Eye (tissue), 1 donor: ENCODE measurements around the gene CDT1.
"Not testable (repeated sequence)": the region's sequence is repeated elsewhere in the genome, so short reads cannot be mapped to it uniquely, and the experiment has no call there.

ENCODE experiments used
- DNase-seq: peaks from one replicate; pipeline ENCODE4 v3.0.0-alpha.2; 2015

The CDT1 gene

GRCh38 chr16:88820385-88821025, 16.9 kb downstream of the CDT1 start:
- DNase-seq, result no peak

DNA sequence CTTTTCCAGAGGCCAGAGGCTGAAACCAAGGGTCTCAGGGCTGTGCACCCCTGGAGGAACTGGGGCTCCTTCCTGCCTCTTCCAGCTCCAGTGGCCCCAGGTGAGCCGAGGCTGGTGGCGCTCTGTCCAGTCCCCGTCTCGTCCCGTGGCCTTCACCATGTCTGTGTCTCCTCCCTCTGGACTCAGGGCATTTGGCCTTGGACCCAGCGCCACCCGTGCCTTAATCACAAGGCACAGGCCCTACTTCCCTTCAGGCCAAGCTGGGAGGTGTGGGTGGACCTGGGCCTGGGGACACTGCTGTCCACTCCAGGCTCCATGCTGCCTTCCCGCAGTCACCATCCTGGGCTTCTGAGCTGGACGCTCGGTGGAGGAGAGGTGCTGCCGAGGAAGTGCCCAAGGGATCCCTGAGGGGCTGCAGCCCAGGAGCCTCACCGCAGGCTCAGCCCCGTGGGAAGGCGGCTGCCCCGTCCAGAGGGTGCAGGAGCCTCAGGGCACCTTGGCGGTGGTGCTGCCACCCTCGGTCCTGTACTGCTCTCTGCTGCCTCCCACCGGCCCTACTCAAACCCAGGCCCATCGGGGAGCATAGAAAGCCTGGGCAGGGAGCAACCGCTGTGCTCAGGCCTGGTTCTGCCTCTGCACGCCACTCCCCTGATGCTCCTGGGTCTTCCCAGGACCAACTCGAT, 17.7 kb downstream of the CDT1 start:
- no peak for DNase-seq

- DNase-seq, result no peak
Observed at GRCh38 chr16:88822281-88823040, 18.9 kb downstream of the CDT1 start.

GRCh38 chr16:88823646-88824045, 20.1 kb downstream of the CDT1 start:
- not testable (repeated sequence) for DNase-seq

DNA sequence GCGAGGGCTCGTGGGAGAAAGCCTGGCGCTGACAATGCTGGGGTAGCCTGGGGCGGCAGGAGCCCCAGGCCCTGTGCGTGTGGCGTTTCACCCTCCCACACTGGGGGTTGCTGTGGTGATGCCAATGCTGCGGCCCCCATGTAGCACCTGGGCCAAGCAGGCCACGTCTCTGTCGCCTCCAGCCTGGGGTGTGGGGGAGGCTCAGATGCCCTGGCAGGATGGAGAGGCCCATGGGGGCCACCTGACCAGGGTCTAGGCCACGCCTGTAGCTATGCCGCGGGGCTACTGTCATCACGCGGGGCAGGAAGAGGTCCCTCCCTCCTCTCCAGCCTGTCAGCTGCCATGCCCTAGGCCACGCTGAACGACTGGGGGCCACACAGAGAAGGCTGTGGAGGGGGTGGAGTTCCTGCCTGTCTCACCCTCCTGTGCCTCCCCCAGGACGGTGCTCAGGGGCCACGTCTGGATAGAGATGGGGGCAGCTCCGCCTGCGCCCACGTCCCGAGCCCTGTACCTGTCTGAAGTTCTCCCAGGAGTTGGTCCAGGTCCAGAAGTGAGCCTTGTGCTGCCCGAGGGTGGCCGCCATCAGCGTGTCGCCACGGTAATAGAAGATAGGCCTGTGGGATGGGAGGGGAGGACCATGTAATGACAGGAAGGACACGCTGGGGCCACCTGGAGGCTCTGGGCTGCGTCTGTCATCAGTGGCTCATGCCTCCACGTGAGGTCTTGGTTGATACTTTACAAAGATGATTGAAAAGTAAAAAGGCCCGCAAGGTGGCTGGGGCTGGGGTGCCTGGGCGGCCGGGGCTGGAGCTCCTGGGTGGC, 20.9 kb downstream of the CDT1 start:
- no peak for DNase-seq

GRCh38 chr16:88825146-88825545, 21.6 kb downstream of the CDT1 start:
- DNase-seq, result no peak

GRCh38 chr16:88826070-88826840, 22.7 kb downstream of the CDT1 start:
- no peak for DNase-seq

GRCh38 chr16:88827727-88828126, 24.1 kb downstream of the CDT1 start:
- no peak for DNase-seq

- no peak for DNase-seq
Observed at GRCh38 chr16:88828711-88829110, 25.1 kb downstream of the CDT1 start.

DNA sequence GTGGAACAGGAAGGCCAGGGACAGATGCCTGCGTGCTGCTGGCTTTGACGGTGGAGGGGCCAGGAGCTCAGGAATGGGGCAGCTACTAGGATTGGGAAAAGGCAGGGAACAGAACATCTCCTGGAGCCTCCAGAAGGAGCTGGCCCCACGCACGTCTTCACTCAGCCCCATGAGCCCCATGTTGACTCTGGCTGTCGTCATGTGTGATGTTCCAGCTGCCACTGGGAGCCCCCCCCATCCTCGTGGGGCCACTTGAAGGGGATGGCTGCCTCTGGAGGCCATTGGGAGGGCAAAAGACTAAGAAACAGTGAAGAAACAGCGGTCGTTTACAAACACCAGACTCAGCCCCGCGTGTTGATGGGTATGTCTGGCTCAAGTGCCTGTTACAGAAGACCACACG, 26.7 kb downstream of the CDT1 start:
- DNase-seq, result no peak

DNA sequence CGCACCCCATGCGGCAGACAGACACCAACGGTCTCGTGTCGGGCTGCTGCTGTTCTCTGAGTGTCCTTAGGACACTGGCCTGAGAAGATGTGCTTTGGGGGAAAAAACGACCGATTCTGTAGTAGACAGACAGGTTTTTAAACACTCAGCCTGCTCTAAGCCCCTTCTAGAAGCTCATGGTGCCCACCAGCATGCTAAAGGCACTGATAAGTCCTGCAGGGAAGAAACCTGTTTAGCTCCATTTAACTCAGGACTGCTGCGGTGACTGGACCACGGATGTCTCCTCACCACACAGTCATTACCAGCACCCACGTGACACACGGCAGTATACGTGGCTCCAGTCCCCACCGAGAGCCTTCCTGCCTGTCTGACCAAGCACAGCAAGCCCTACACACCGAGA, 27.2 kb downstream of the CDT1 start:
- DNase-seq, result no peak

- no peak for DNase-seq
Observed at GRCh38 chr16:88831838-88832237, 28.2 kb downstream of the CDT1 start.

DNA sequence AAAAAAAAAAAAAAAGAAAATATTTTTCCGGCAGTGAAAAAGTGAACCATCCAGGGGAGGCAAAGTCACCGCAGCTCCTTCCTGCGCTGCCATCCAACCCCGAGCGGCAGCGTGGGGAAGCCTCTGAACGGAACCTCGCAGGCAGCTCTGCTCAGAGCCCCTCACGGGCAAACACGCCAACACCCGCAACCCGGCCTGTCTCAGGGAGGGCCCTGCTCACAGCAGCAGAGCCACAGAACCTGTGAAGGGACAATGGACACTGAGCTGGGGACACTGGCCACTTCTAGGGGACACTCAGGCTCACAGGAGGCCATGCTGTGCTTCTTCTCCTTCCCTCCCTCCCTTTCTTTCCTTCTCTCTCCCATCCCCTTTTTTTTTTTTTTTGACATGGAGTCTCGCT, 29.5 kb downstream of the CDT1 start:
- DNase-seq, result no peak

DNA sequence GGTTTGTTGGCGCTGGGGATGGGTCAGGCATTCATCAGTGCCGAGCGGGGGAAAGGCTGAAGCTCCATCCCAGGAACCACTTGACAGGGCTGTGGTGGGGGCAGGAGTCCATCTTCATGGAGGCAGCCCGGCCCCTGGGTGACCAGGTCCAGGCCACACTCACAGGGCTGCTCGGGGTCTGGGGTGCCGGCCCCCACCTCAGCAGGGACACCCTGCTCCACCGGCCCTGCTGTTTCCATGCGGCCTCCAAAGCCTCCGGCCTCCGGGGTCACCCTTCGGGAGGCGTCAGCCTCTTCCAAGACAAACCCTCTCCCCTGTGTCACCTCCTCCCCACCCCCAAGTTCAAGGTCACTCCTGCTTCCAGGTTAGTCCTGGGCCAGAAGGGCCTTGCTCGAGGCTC, 31.1 kb downstream of the CDT1 start:
- DNase-seq, result no peak

DNA sequence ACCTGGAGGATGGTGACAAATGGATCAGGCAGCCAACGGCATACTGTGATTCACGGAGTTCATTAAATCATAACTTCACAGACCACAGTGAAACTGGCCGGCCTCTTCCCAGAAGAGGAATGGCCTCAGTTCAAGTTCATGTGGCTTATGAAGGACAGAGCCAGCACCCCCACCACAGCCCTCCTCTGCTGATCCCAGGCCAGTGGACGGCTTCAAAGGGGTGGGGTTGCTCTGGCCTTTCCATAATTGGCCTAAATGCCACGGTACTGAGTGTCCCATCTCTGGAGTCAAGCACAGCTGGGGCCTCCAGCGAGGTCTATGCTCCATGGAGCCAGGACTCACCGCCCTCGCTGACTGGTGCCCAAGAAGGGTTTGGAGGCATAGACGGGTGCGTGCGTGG, 31.8 kb downstream of the CDT1 start:
- DNase-seq, result no peak

- DNase-seq, result no peak
Observed at GRCh38 chr16:88835818-88836217, 32.2 kb downstream of the CDT1 start.

DNA sequence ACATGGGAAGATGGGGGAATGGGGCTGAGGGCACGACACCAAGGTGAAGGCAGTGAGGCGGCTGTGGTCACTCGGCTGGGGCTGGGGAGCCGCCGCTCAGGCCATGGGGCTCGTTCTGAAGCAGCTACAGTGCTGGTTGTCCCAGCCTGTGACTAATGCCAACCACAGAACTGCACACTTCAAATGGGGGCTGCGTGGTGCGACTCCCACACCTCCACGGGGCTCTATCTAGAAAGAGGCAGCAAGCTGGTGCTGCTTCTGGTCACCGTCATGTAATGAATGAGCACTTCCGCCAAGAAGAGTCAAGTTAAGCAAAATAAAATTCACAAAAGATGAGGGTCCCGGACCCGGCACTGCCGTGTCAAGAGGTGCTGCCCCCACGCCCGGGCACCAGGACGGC, 33.2 kb downstream of the CDT1 start:
- DNase-seq, result no peak

- no peak for DNase-seq
Observed at GRCh38 chr16:88837806-88838205, 34.2 kb downstream of the CDT1 start.

DNA sequence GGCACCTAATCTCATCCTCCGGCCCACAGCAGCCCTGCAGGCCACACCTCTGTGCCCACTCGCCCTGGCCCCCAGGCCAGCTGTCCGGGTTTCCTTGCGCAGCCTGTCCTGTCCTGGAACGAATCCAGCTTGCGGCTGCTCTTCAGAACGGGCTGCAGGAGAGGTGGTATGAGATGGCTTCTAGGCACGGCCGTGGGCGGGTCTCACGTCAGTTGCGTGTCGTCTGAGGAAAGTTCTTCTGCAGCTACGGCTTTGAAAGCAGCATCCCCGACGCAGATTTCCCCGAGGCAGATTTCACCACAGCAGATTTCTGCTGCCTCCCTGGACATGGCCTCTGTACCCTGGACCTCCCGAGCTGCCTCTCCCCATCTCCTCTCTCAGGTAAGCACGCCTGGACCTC, 35.0 kb downstream of the CDT1 start:
- DNase-seq, result no peak

DNA sequence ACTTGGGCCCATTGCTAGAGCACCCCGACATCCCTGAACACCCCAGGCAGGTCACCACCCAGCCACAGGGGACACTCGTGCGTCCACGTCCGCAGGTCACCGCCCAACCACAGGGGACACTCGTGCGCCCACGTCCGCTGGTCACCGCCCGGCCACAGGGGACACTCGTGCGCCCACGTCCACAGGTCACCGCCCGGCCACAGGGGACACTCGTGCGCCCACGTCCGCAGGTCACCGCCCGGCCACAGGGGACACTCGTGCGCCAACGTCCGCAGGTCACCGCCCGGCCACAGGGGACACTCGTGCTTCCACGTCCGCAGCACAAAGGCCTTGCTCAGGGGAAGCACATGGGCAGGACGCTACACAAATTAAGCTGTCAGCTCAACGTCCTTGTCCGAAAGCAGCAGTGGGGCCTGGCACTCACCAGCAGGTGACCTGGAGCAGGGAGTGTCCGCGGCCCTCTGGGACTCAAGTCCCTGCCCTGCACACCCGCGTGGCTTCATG, 35.5 kb downstream of the CDT1 start:
- no peak for DNase-seq

DNA sequence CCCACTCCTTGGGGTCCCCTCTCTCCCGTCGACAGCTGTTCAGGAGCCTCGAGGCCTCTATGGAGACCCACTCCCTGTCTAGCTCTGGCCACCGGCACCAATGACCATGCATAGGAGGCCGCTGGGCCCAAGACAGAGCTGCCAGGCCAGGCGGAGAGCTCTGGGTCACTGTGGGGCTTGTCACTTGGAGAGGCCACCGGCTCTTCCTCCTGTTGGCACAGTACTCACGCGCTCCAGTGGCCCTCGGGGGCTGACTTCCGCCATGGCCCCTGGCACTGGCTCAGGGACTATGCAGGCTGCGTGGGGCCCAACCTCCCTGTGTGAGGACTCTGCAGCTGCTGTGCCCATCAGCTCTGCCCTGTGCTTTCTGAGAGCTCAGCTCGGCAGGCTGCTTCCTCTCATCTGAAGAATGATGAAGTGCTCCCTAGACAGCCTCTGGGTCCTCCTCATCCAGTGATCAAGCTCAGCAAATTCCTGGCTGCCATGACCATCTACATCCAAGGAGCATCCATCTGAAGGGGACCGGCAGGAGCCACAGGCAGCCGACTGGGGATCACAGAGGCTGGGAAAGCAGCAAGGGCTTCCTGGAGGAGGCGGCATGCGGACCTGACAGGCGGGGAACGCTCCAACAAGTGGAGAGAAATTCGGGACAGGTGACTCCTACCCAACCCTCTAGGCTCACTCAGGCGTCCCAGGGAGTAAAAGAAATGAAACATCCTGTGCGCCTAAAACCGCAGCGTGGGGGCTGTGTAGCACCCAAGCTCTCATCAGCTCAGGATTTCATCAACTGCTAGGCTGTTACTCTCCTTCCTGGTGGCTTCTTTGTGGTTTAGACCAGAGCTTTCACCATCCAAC, 36.4 kb downstream of the CDT1 start:
- no peak for DNase-seq
